Iris pigment epithelial cell (primary cell): ENCODE measurements around the gene ZNRF2.
"Not testable (repeated sequence)": the region's sequence is repeated elsewhere in the genome, so short reads cannot be mapped to it uniquely, and the experiment has no call there.

Source experiments
- DNase-seq: peaks from one replicate; pipeline ENCODE4 v3.0.0-alpha.2; 2011; ENCODE audit warnings: low read depth

ZNRF2 gene

GRCh38 chr7:30263090-30263710, 21.2 kb upstream of the ZNRF2 start:
- DNase-seq: no peak

GRCh38 chr7:30264052-30264451, 20.3 kb upstream of the ZNRF2 start:
- DNase-seq: no peak

- DNase-seq: not testable (repeated sequence)
These were observed 19.2 kb upstream of the ZNRF2 start for GRCh38 chr7:30265189-30265588.

- no peak for DNase-seq
These were observed 17.7 kb upstream of the ZNRF2 start for GRCh38 chr7:30266686-30267085.

- no peak for DNase-seq
These were observed 15.8 kb upstream of the ZNRF2 start for GRCh38 chr7:30268586-30268985.

- no peak for DNase-seq
These were observed 14.9 kb upstream of the ZNRF2 start for GRCh38 chr7:30269490-30269889.

- DNase-seq: no peak
These were observed 13.5 kb upstream of the ZNRF2 start for GRCh38 chr7:30270921-30271320.

GRCh38 chr7:30272126-30272525, 12.3 kb upstream of the ZNRF2 start:
- no peak for DNase-seq

GRCh38 chr7:30273552-30273951, 10.8 kb upstream of the ZNRF2 start:
- DNase-seq: no peak

GRCh38 chr7:30274641-30275040, 9.8 kb upstream of the ZNRF2 start:
- no peak for DNase-seq

GRCh38 chr7:30276203-30276900, 8.0 kb upstream of the ZNRF2 start:
- peak; percentile 64 for DNase-seq

- no peak for DNase-seq
These were observed 6.0 kb upstream of the ZNRF2 start for GRCh38 chr7:30278376-30278775.

GRCh38 chr7:30278849-30279652, 5.3 kb upstream of the ZNRF2 start:
- no peak for DNase-seq

GRCh38 chr7:30279653-30279904, 4.8 kb upstream of the ZNRF2 start:
- DNase-seq: no peak

GRCh38 chr7:30280631-30281030, 3.8 kb upstream of the ZNRF2 start:
- no peak for DNase-seq

GRCh38 chr7:30281263-30281662, 3.1 kb upstream of the ZNRF2 start:
- DNase-seq: no peak

- DNase-seq: no peak
These were observed 2.6 kb upstream of the ZNRF2 start for GRCh38 chr7:30281791-30282190.

- DNase-seq: no peak
These were observed 1.7 kb upstream of the ZNRF2 start for GRCh38 chr7:30282735-30283134.

GRCh38 chr7:30285067-30285535, 704 bp downstream of the ZNRF2 start:
- DNase-seq: peak; percentile 32

- peak; percentile 68 for DNase-seq
These were observed 1.3 kb downstream of the ZNRF2 start for GRCh38 chr7:30285536-30286284.

- DNase-seq: no peak
These were observed 2.4 kb downstream of the ZNRF2 start for GRCh38 chr7:30286749-30287148.

- DNase-seq: not testable (repeated sequence)
These were observed 3.2 kb downstream of the ZNRF2 start for GRCh38 chr7:30287625-30288024.

GRCh38 chr7:30289634-30290033, 5.2 kb downstream of the ZNRF2 start:
- DNase-seq: not testable (repeated sequence)
